ENCODE measurements around the gene FDX2.

Gene FDX2

DNA sequence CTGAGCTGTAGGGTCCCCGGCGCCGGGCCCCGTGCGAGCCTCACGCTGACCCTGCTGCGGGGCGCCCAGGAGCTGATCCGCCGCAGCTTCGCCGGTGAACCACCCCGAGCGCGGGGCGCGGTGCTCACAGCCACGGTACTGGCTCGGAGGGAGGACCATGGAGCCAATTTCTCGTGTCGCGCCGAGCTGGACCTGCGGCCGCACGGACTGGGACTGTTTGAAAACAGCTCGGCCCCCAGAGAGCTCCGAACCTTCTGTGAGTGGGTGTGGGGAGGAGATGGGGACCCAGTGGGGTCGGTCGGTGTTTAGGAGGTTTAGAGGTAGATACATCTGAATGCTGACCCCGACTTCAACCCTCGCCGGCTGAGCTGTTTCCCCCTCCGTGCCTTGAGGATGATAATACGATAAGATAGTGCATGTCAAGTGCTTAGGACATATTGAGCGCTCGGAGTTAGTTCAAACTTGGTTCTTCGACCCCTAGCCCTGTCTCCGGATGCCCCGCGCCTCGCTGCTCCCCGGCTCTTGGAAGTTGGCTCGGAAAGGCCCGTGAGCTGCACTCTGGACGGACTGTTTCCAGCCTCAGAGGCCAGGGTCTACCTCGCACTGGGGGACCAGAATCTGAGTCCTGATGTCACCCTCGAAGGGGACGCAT lies 24.1 kb downstream of the FDX2 start:
- no peak for DNase-seq (ENCODE audit: extremely low spot score)
- no peak for TF ChIP-seq CTCF (IDR thresholded peaks at IDR 0.05; ENCODE audit: control extremely low read depth, extremely low read depth, low read depth, missing control alignments)
- CTCF ChIA-PET: interaction anchor here (0.8 to 2.1 kb wide), 7 partner anchors 14 to 125 kb away, joined by 3 to 15 read pairs (median 5); partner anchors contain the start of gene ICAM1
- POLR2A ChIA-PET: interaction anchor here (0.7 to 1.3 kb wide), 4 partner anchors 9 to 21 kb away, joined by 3 to 14 read pairs (median 4); partner anchors contain the start of gene ICAM1

- ChIA-PET CTCF (interaction anchor here (0.8 to 2.3 kb wide), 8 partner anchors 14 to 127 kb away, joined by 3 to 15 read pairs (median 6); partner anchors contain the start of gene ICAM1), POLR2A (interaction anchor here (0.7 to 1.3 kb wide), 3 partner anchors 8 to 20 kb away, joined by 3 to 14 read pairs (median 5); partner anchors contain the start of gene ICAM1)
- no peak for TF ChIP-seq CTCF (IDR thresholded peaks at IDR 0.05; ENCODE audit: control extremely low read depth, extremely low read depth, low read depth, missing control alignments)
- peak; percentile 65 for DNase-seq (ENCODE audit: extremely low spot score)
Measured at GRCh38 chr19:10290876-10291553, 24.8 kb downstream of the FDX2 start.

DNA sequence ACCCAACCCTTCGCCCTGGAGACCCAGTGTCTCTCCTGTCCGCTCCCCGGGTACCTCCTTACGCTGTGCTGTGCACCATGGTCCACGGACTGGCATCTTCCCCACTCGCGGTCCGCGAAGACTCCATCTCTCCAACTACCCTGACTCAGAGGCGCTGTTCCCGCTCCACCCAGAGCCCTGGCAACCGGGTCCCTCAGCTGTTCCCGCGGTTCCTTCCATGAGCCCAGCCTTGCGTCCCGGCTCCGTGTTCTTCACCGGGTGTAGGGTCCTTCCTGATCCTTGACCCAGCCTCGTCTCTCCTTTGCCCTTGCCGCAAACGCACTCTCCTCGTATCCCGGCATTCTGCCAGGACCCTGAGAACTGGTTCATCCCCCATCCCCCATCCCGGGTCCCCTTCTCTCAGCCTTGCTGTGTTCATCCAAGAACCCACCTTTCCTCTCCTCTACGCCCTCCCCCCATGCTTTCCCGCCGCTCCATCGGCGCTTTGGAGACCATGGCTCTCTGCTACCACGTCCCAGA lies 25.4 kb downstream of the FDX2 start:
- ChIA-PET POLR2A (interaction anchor here (4.0 kb wide), 1 partner anchor 20 kb away, joined by 84 read pairs; the partner anchor contains the start of gene ICAM1), CTCF (interaction anchor here (1.1 to 6.3 kb wide), 5 partner anchors 10 to 127 kb away, joined by 4 to 54 read pairs (median 6); partner anchors contain the start of gene ICAM1)
- no peak for DNase-seq (ENCODE audit: extremely low spot score)
- no peak for TF ChIP-seq CTCF (IDR thresholded peaks at IDR 0.05; ENCODE audit: control extremely low read depth, extremely low read depth, low read depth, missing control alignments)

DNA sequence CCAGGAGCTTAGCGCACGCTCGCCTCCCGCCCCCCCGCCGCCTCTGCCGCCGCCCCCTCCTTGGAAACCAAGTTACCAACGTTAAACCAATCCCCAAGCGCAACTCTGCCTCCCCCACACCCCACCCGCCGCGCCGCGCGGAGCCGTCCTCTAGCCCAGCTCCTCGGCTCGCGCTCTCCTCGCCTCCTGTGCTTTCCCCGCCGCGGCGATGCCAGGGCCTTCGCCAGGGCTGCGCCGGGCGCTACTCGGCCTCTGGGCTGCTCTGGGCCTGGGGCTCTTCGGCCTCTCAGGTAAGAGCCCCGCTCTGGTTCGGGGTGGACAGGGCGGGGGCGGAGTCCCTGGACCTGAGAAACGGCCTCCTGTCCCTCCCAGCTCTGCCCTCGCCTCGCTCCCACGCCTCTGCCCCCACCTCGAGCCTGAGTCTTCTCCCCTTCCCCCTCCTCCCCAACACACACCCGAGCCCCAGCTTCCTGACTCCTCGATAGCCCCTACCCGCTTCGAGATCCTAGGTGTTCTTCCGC lies 25.9 kb downstream of the FDX2 start, which contains the start of gene ICAM5:
Gene ICAM5, plus strand, starts transcription at position 117 of the 521 bp plus-strand sequence. Its CDS starts 92 bp downstream, at position 209.
- no peak for TF ChIP-seq CTCF (IDR thresholded peaks at IDR 0.05; ENCODE audit: control extremely low read depth, extremely low read depth, low read depth, missing control alignments)
- CTCF ChIA-PET: interaction anchor here (0.8 to 6.3 kb wide), 13 partner anchors 9 to 128 kb away, joined by 3 to 54 read pairs (median 4); partner anchors contain the start of genes ICAM1, RAVER1 and S1PR2
- DNase-seq (ENCODE audit: extremely low spot score): no peak

GRCh38 chr19:10289167-10289835 lies 26.5 kb downstream of the FDX2 start:
- no peak for TF ChIP-seq CTCF (IDR thresholded peaks at IDR 0.05; ENCODE audit: control extremely low read depth, extremely low read depth, low read depth, missing control alignments)
- DNase-seq (ENCODE audit: extremely low spot score): peak; percentile 61

More for the DNA sequence above, 25.9 kb downstream of the FDX2 start, which contains the start of gene ICAM5:
- POLR2A ChIA-PET: interaction anchor here (1.0 to 4.0 kb wide), 7 partner anchors 9 to 91 kb away, joined by 3 to 84 read pairs (median 6); partner anchors contain the start of genes ICAM1, RAVER1 and TYK2

More at GRCh38 chr19:10289167-10289835, 26.5 kb downstream of the FDX2 start:
- ChIA-PET POLR2A (interaction anchor here (1.0 to 4.0 kb wide), 7 partner anchors 9 to 91 kb away, joined by 3 to 84 read pairs (median 6); partner anchors contain the start of genes ICAM1, RAVER1 and TYK2), CTCF (interaction anchor here (0.6 to 6.3 kb wide), 14 partner anchors 9 to 128 kb away, joined by 3 to 54 read pairs (median 4); partner anchors contain the start of genes ICAM1, RAVER1 and S1PR2)

Measured in GM10248 (cell line).